G401.6 (cell line): ENCODE data around the gene FNBP1.

Experiments
- FAIRE-seq: peaks from 2 replicates; lab custom pipeline; 2012; peaks lifted over from hg19 to GRCh38; lab: Jason Lieb, UNC

The FNBP1 gene

DNA sequence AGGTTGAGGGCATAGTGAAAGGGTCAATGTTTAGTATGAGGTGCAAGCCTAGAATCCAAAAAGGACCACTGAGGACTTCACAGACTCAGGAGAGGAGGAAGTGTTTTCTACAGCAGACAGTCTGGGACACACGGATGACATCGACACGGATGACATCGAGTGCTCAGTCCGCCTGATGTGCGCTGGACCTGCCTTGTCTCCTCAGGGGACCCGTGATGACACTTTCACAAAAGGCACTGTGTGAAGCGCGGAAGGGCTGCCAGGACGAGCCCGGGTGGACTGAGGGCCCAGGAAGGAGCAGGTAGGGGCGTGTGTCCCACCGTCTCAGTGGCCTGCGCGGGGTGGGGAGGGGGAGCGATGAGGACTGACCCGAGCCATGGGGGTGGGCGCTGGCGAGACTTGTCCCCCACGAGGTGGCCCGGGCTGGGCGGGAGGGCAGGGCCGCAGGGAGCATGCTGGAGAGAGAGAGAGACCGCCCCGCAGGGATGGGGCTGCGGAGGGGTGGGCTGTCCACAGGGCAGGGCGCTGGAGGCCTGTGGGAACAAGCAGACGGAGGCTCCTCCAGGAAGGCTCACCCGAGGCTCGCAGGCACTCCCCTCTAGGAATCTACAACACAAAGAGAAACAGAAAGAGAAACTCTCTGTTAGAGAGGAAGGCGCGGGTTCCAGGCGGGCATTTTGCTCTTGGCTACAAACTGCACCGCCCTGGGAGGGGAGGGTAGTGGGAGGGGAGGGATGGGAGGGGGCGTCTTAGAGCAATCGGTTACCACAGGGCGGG lies 152.9 kb downstream of the FNBP1 start:
- no peak for FAIRE-seq

DNA sequence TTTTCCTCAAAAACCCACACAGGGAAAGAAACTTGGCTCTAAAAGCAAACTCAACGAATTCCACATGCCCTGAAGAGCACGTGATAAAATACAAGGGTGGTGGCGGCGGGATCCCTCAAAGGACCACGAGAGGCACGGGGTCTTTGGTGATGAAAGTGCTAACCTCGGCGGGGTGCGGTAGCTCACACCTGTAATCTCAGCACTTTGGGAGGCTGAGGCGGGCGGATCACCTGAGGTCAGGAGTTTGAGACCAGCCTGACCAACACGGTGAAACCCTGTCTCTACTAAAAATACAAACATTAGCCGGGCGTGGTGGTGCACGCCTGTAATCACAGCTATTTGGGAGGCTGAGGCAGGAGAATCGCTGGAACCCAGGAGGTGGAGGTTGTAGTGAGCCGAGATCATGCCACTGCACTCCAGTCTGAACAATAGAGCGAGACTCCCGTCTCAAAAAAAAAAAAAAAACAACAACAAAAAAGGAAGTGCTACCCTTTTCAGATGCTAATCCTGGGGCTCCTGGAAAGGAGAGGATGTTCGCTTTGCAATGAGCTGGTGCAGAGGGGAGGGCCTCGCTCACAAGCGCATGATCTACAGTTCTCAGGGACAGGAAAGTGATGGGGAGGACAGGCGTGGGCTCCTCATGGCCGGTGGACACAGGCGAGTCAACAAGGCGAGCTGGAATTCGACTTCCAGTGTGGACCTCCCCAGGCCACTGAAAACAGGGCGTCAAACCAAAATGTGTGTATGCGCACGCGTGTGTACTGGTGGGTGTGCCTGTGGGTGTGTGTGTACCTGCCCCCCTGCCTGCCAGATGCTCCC lies 153.7 kb downstream of the FNBP1 start:
- no peak for FAIRE-seq

DNA sequence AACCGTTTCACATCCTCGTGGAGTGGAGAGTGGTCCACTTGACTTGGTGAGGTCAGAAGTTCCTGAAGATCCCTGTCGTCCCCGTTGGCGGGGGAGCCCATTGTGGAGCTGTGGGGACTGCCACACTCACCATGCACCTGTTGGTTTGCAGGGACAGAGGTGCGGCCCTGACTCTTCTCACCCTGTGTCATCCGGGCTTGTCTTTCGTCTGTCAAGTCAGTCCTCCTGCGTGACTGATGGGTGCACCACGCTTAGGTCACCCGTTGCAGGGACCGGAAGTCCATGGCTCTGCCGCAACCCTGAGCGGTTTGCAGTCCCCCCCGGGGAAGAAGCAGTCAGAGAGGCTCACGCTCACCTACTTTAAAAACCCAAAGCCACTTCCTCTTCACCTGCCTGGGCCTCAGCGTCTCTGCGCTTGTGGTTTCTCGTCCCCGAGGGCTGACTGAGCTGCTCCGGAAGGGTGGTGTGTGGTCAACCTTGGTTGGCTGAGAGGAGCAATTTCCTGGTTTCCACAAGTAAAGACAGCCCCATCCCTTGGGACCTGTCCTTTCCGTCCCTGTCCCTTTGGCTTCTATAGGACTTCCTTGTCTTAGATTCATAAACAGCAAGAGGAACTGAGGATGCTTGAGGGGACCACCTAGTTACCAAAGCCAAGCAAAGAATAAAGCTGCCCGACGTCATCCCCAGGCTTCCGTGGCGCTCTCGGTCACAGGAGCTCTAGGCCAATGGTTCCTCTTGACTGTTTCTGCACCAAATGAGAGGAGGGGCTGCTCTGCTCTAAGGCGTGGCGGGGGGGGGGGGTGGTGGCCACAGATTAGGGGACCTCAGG lies 154.5 kb downstream of the FNBP1 start:
- no peak for FAIRE-seq

DNA sequence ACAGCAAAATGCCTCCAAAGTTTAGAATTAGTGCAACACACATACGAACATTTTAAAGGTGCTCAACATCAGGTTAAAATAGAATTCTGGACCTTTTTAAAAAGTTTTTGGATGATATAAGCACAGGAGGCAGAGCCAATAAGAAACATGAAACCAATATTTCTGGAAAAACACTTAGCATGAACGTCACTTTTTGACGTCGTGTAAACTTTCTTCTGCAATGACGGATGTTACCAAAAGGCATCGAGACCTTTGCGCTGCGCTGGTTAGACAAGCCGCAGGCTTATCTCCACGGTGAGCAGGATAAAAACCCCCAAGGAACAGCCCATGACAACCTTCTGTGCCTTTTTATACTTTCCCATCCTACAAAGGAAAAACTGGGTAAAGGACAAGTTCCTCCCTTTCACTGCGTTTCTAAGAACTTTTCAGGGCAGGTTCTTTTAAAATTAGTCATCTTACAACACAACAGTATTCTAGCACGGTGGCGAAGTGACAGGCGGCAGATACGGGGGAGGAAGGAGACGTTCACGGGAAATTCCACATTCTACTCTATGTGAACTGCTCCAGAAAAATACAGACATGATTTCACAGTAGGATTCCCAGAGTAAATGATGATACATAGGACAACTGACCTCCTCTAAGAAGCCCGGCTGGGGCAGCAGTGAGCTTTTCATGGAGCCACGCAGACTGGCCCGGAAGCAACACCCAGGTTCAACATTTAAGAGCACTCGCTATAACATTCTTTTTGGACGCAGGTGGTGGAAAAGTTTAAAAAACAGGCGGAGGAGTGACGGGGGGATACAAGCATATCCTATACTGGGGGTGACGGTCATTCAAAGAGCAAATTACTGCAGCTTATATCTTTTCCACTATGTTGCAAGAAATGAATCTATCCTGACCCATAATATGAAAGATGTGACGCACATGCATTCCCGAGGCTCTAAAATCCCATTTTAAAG lies 155.4 kb downstream of the FNBP1 start:
- no peak for FAIRE-seq

DNA sequence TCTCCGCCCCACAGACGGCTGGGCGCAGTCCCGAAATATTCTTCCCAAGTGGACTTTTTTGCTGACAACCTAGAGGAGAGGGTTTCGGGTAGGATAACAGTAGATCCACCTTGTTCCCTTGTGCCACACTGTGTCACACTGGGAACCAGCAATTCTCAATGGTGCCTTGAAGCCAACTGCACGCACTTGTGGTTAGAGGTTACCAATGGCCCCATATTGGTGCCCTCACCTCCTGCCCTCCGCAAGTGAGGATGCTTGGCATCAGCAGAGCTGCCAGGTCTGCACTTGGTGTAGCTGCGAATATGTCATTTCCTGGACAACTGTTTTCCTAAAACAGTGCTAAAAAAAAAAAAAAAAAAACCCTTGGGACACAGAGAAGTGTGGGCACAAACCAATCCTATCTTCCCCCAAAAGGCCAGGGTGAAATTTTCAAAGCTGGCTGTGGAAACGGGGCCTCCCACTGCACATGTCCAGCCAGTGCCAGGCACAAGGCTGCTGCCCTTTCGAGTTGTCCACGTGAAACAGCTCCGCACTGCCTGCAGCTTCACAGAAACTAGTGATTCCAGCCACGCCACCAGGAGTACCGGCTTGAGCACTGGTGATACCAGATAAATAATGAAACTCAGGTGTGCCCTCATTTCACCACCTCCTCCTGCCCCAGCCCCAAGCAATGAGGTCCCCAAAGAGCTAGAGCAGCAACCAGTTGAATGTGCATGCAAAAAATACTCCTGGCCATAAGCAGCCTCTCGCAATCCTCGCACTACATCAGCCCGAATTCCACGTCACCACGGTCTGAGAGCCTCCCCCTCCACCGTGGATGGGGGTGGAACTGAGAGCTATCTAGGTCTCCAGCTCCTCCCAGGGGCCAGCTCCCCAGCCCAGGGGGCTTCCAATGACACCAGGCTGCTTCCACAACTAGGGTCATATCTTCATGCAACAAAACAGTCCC lies 156.5 kb downstream of the FNBP1 start:
- no peak for FAIRE-seq

DNA sequence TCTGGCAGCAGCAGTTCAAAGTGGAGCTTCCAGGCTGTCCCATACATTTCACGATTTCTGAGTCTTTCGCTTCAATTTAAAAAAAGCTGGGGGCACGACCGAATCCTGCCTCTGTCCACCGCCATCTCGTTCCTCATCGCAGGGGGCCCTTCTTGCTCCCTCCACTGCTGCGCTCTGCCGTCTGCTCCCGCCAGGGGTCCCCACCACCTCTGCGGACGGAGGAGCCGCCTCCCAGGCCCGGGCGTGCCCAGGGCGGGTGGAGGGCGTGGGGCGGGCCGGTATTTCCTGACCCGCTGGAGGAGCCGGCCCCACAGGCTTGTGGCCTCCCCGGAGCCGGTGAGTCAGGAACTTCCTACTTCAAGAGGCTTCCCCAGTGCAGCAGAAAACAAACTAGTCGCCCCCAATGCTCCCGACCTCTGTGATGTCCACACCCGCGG lies 157.3 kb downstream of the FNBP1 start:
- FAIRE-seq, result no peak

DNA sequence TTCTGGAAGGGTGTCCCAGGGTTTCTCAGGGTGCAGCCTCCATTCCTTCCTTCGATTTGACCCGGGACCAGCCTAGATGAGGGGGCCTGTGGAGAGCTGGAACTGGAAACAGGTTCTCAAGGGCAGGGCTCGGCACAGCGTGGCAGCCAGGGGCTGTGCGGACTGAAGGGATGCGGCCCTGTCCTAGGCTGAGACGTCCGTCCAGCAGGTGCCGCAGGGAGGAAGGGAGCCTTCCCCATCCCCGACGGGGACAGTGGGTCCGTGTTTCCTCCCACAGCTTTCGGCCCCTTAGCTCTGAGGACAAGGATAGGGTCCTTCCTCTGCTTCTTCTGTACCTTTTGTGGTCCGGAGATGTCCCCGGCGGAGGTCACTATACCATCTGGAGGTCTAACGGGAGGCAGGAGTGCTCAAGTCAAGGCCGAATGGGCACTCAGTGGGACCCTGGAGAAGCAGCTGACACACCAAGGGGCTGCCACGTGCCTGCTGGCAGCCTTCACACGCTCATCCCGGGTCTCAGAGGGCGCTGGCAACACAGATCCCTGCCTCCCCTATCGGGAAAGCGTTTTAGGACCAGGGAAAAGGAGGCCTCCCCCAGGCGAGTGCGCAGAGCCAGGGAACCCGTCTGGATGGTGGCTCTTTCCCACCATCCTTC lies 157.8 kb downstream of the FNBP1 start:
- FAIRE-seq, result no peak

DNA sequence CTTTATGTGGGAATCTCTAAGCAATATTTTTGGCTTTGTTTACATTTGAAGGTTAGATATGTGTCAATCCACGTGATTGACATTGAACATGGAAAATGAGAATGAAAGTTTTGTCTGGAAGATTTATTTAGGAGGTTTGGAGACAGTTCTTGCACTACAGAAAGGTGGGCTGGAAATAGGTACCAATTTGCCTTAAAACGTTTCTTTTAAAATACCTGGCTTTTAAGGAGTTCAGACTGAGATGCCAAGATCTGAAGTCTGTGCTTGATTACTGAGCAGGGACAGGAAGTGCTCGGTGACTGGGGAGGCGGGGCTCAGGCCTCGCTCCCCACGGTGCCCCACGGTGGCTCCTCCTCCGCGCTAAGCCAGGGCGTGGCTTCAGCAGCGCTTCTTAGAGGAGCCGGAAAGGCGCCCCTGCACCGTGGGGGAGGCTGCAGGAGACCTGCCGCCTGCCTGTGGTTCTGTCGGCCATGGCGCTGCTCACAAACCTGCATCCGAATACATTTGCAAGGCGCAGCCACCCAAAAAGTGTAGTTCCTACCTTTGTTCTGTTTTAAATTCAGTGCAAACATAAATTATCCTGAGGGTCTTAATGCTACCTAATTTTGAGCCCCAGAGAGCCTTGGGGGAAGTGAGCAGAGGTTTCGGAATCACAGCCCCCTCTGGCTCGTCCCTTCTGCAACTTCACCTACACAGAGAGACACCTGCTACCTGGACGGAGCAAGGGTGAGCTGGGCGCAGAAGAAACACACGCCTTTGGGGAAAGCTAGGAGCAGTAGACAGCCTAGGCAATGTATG lies 158.6 kb downstream of the FNBP1 start:
- FAIRE-seq, result no peak

DNA sequence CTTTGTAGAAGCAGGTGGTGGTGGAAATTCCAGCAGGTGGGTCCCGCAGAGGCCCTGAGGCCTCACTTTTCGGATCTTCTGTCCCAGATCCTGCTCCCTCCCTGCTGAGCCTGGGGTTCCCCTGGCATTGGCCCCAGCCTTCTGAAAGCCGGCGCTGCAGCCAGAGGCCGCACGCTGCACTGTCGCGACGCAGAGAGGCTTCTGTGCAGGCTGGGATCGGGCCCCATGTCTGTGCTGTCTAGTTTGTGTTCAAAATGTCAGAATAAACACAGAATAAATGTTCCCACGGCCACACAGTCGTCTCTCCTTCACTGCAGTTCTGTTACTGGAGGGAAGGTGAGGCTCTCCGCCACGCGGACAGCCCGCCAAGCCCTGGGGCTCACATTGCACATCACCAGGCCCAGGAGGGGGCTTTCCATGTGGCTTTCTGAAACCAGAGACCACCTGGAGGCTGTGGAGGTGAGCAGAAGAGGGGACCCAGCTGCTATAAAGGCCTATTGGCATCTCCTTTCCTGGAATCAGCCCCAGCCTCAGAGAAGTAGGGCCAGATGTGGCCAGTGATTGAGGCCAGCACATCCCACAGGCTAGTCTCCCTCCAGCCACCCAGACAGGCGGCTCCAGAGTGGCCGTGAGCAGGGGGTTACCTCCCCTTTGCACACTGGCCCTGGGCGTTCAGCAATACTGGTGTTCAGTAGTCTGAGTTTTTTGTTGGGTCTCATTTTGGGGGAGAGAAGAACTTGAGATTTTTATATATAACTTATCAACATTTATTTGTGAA lies 161.3 kb downstream of the FNBP1 start:
- FAIRE-seq, result no peak

DNA sequence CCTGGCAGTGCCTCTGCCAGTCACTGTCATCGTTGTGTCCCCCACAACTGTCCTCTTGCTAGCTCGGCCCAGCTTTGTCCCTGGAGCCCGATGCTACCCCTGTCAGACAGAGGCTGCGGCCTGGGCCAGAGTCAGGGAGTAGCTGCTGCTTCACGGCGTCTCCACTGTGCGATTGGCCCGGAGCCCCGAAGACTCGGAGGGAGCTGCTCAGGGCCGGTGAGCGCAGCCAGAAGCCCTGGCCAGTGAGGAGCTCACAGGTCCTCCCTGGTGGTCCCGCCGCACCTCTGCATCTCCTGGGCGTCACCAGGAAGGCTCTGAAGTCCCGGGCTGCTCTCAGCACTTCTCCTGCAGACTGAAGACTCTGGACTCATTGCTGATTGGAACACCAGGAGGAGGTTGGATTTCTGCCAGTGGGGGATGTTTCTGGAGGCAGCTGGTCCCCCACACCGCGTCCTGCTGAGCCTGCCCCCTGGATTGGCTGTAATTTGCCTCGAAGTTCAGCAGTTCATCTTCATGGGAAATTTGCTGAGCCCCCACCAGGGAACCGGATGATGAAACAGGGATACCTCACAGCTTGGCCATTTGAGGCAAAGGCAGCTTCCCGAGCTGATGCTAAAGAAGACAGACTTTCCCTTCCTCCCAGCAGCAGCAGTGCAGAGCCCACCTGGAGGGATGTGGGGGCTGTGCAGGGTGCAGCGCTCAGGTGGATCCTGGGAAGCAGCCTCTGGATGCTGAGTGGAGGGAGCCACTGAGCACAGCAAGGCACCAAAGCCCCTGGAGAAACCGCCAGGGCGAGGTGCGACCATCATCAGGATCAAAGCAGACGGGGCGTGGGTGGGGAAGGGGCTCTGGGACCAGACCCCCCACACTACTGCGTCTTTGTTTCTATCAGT lies 162.1 kb downstream of the FNBP1 start:
- no peak for FAIRE-seq

DNA sequence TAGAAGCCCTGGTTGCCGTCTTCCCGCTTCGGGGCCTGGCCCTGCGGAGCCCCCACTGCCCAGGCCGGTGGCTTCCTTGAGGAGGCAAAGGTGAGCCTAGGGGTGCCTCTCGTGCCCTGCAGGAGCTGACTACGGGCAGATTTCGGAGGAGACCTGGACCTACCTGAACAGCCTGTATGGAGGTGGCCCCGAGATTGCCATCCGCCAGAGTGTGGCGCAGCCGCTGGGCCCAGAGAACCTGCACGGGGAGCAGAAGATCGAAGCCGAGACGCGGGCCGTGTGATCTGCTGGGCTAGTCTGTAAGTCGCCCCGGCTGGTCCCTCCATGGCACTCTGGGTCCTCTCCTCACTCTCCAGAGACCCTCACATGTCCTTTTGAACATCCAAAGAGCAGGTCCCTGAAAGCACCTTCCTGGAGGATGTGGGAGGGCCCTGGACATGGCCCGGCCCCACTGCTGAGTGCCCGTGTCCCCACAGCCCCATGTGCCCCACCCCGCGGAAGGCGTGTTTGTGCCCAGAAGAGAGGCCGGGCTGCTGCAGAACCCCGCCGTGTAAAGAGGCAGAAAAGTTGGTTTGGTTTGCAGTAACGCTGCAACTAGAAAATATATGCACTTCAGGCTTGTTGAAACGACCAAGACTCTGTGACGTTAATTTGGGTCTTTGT lies 162.9 kb downstream of the FNBP1 start:
- no peak for FAIRE-seq

DNA sequence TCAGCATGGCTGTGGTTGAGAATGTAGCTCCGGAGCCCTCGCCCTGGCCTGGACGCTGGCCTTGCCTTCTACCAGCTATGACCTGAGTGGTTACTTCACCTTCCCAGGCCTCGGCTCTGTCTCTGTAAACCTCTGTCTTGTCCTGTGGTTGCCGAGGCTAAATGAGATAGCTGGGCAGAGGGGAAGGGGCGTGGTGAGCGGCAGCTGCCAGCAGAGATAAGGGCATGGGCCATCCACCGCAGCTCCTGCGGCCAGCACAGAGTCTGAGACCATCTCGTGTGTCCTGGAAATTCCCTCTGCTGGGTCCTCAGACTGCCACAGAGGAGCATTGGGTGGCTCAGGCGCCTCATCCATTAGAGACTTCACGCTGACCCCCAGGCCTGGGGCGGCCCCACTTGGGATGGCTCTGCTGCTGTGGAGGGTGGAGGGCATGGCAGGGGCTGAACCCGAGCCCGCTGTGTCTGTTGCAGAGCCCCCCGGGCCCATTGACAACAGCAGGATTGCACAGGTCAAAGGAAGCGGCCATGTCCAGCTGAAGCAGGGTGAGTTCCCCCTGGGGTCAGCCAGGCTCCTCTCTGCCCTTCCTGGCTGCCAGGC lies 163.8 kb downstream of the FNBP1 start:
- no peak for FAIRE-seq

DNA sequence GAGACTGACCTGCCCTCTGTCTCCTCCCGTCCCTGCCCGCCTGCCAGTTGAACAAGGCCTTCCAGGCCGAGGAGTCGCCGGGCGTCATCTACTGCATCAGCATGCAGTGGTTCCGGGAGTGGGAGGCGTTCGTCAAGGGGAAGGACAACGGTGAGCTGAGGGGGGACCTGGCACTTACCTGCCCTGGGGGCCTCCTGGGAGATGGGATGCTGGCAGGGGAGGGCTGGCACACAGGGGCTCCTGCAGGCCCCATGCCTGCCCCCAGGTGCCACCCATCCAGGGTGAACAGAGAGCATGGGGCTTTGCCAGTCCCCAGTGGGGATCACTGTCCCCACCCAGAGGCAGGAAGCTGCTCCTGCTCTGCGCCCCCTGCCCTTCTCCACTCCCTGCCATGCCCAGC lies 164.7 kb downstream of the FNBP1 start:
- FAIRE-seq, result no peak

DNA sequence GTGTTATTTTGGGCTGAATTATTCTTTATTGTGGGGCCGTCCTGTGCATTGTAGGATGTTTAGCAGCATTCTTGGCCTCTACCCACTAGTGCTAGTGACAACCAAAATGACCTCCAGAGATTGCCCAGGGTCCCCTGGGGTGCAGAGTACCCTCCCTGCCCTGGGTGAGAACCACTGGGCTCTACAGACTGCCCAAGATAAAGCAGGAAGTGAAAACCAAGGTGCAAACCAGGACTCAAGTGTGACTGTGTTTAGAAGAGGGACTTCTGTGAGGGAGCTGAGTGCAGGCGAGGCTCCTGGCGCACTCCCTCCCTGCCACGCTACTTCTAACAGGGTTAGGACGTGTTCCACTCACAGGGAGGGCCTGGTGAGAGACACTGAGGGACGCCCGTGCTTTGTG lies 166.2 kb downstream of the FNBP1 start:
- no peak for FAIRE-seq

DNA sequence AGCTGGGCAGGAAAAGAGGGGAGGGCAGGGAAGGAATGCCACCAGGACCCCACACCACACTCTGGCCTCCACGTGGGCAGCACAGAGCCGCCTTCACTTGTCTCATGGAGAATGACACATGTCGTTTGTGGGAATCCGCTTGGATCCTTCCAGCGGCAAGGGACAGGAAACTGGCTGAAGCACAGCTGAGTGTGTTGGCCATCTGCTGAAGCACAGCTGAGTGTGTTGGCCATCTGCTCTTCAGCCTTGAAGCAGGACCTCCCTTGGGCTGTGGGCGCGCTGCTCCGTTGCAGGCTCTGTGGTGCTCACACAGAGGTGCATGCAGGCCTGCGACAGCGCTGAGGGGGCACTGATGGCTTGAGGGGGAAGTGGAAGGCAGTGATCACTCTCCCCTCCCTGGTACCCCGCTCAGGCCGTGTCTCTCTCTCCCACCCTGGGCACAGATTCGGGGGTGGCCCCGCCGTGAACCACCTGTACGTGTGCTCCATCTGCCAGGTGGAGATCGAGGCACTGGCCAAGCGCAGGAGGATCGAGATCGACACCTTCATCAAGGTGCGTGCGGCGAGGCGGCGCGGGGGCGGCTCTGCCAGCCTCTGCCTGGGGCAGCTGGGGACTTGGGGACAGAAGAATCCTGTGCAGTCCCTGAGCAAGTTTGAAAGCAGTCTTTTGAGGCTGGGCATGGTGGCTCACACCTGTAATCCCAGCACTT lies 167.1 kb downstream of the FNBP1 start:
- no peak for FAIRE-seq
